ENCODE results near the gene ZBTB7B.

DNA sequence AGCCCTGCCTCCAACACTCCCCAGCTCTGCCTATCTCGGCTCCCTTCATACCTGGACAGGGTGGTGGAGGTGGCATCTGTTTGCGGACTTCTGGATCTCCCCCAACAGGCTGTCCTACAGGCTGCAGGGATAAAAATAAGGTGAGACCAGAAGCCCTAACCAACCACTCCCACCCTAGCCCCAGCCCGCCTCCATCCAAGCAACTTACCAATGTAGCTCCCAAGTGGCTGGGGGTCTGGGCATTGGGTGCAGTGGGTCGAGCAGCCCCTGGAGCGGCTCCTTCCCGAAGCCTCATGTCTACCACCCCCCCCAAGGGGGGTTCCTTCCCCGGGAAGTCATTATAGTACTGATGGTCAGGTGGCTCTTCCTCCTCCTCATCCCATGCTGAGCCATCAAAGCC, 36.5 kb upstream of the ZBTB7B start:
- no peak for TF ChIP-seq CREB1 (IDR thresholded peaks at IDR 0.05)
- no peak for TF ChIP-seq CREB1 (CRISPR knock-in tag; IDR thresholded peaks at IDR 0.05)
- TF ChIP-seq, protein P1, sequence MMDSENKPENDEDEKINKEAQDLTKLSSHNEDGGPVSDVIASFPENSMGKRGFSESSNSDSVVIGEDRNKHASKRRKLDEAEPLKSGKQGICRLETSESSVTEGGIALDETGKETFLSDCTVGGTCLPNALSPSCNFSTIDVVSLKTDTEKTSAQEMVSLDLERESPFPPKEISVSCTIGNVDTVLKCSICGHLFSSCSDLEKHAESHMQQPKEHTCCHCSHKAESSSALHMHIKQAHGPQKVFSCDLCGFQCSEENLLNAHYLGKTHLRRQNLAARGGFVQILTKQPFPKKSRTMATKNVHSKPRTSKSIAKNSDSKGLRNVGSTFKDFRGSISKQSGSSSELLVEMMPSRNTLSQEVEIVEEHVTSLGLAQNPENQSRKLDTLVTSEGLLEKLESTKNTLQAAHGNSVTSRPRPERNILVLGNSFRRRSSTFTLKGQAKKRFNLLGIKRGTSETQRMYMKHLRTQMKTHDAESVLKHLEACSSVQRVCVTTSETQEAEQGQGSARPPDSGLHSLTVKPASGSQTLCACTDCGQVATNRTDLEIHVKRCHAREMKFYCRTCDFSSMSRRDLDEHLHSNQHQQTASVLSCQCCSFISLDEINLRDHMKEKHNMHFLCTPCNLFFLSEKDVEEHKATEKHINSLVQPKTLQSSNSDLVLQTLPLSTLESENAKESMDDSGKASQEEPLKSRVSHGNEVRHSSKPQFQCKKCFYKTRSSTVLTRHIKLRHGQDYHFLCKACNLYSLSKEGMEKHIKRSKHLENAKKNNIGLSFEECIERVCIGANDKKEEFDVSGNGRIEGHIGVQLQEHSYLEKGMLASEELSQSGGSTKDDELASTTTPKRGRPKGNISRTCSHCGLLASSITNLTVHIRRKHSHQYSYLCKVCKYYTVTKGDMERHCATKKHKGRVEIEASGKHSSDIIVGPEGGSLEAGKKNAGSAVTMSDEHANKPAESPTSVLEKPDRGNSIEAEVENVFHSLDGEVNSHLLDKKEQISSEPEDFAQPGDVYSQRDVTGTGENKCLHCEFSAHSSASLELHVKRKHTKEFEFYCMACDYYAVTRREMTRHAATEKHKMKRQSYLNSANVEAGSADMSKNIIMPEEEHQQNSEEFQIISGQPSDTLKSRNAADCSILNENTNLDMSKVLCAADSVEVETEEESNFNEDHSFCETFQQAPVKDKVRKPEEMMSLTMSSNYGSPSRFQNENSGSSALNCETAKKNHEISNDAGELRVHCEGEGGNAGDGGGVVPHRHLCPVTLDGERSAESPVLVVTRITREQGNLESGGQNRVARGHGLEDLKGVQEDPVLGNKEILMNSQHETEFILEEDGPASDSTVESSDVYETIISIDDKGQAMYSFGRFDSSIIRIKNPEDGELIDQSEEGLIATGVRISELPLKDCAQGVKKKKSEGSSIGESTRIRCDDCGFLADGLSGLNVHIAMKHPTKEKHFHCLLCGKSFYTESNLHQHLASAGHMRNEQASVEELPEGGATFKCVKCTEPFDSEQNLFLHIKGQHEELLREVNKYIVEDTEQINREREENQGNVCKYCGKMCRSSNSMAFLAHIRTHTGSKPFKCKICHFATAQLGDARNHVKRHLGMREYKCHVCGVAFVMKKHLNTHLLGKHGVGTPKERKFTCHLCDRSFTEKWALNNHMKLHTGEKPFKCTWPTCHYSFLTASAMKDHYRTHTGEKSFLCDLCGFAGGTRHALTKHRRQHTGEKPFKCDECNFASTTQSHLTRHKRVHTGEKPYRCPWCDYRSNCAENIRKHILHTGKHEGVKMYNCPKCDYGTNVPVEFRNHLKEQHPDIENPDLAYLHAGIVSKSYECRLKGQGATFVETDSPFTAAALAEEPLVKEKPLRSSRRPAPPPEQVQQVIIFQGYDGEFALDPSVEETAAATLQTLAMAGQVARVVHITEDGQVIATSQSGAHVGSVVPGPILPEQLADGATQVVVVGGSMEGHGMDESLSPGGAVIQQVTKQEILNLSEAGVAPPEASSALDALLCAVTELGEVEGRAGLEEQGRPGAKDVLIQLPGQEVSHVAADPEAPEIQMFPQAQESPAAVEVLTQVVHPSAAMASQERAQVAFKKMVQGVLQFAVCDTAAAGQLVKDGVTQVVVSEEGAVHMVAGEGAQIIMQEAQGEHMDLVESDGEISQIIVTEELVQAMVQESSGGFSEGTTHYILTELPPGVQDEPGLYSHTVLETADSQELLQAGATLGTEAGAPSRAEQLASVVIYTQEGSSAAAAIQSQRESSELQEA (IDR thresholded peaks at IDR 0.05; ENCODE audit: low read depth): no peak
- no peak for TF ChIP-seq XRCC5 (IDR thresholded peaks at IDR 0.05; ENCODE audit: low read depth, low read length)
- TF ChIP-seq NFYB (IDR thresholded peaks at IDR 0.05; ENCODE audit: extremely low read depth, insufficient read length): no peak
- TF ChIP-seq MAFK (IDR thresholded peaks at IDR 0.05; ENCODE audit: low read length): no peak
- no peak for TF ChIP-seq ZFP30 (CRISPR knock-in tag; IDR thresholded peaks at IDR 0.05; ENCODE audit: borderline replicate concordance)
- TF ChIP-seq POLR2AphosphoS5 (IDR thresholded peaks at IDR 0.05; ENCODE audit: control insufficient read depth, insufficient read depth, low read depth, low read length): no peak
- TF ChIP-seq, protein P2, sequence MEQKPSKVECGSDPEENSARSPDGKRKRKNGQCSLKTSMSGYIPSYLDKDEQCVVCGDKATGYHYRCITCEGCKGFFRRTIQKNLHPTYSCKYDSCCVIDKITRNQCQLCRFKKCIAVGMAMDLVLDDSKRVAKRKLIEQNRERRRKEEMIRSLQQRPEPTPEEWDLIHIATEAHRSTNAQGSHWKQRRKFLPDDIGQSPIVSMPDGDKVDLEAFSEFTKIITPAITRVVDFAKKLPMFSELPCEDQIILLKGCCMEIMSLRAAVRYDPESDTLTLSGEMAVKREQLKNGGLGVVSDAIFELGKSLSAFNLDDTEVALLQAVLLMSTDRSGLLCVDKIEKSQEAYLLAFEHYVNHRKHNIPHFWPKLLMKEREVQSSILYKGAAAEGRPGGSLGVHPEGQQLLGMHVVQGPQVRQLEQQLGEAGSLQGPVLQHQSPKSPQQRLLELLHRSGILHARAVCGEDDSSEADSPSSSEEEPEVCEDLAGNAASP (IDR thresholded peaks at IDR 0.05): no peak
- TF ChIP-seq NCOR1 (IDR thresholded peaks at IDR 0.05): no peak
- no peak for TF ChIP-seq POLR2A (conservative IDR thresholded peaks at IDR 0.05)

All from K562 (cell line).